GM19193 (cell line): ENCODE results near the gene NCAPG2.

Source experiments
- POLR2A ChIP-seq: IDR thresholded peaks from 4 replicates; pipeline ENCODE4 v1.6.1; 2011; ENCODE audit not compliant: insufficient read depth, insufficient read length; ENCODE audit errors: extremely low read depth

Gene NCAPG2

DNA sequence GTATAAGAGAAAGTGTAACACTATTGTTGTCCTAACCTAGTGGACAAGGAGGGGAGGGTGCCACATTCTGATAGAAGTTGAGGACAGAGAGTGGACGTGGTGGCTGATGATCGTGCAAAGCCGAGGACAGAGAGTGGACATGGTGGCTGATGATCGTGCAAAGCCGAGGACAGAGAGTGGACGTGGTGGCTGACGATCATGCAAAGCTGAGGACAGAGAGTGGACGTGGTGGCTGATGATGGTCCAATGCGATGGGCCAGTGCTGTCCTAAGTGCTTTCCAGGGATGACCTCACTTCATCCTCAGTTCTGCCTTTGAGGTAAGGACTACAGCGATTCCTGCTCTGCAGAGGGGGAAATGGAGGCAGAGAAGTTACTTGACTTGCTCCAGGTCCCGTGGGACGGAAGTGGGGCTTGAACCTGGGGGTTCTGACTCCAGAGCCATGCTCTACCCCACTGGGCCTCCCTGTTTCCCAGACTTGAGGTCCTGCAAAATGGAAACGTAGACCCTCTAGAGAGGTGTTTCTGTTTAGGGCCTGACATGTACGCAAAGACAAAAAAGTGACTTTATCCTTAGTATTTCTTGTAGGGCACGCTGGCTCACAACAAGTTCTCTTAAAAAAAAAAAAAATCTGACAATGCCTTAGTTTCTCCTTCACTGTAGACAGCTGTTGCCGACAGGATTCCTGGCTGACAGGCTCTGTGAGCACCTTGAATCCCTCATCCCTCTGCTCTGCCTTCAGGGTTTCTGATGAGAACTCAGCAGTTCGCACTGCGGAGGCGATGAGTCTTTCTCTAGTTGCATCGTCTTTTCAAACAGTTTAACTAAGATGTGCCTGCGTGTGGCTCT lies 20.3 kb upstream of the NCAPG2 start:
- no peak for TF ChIP-seq POLR2A

DNA sequence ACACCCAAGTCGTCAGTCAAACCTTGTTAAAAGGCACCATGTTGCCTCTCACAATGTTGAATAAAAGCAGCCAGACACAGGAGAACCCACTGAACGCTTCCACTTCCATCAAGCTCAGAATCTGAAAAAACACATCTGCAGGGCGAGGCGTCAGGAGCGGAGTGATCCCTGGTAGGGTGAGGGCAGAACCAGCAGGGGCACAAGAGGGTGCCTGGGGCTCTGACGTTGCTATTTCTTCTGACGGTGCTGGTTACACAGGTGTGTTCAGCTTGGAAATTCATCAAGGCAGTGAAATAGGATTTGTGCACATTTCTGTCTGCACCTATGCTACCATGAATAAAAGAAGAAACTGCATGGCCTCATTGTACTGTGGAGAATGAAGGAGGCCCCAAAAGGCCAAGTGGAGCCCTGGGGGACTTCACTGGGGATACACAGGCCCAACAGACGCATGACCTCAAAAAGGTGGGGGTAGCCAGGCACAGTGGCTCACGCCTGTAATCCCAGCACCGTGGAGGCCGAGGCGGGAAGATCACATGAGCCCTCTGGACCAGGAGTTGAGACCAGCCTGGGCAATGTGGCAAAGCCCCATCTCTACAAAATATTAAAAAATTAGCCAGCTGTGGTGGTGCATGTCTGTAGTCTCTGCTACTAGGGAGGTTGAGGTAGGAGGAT lies 19.2 kb upstream of the NCAPG2 start:
- TF ChIP-seq POLR2A = no peak

DNA sequence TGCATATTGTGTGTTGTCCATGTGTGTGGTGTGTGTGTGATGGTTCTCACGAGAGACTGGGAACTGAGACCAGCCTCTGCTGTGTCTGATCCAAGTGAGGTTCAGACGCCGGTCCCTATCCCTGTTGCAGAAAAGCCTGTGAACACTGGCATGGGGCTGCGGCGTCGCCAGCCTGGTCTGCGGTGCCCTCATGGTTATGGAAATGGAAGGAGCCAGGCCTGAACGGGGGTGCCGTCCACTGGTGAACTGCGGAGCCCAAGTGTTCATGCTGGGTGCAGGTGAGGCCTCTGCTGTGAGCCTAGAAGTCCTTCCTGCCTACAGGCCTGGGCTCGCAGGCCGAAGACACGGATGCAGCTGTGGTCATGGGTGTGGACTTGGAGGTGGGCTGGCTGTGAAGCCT lies 18.7 kb upstream of the NCAPG2 start:
- TF ChIP-seq POLR2A = no peak

DNA sequence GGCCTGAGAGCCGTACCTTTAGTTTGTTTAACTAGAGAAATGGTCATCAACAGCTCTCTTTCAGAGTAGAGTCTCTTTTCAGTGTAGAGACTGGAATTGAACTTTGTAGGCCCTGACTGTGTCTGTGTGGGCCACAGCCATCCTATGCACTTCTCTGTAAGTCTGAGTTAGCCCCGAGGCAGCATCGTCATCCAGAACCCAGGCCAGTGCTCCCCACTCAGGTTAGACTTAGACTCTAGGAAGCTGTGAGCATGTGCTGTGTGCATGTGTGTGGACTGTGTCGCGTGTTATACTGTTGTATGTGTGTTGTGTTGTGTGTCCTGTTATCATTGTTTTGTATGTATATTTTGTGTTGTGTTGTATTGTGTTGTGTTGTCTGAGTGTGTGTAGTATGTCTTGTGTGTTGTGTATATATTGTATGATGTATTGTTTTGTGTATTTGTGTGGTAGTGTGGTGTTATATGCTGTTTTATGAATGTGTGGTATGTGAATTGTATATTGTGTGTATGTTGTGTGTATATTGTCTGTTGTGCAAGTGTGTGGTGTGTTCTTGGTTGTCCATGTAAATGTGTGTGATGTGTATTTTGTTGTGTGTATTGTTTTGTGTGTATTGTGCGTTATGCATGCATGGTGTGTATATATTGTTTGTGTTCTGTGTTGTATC lies 18.1 kb upstream of the NCAPG2 start:
- no peak for TF ChIP-seq POLR2A

DNA sequence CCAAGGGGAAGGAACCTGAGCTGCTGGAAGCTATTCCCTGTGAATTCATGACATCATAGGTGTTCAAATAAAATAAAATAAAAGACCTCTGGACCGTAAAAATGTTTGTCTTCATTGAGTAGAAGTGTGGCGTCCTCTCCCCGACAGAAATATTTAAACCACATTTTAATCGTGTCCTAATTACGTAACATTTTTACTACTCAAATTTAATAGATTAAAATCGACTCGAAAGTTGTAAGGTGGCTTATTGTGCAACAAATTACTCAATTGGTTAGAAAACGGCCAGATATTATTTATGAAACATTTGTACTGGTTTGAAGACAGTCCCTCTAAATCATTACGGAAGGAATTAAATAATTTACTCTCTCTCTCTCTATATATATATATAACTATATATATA lies 15.5 kb upstream of the NCAPG2 start:
- no peak for TF ChIP-seq POLR2A

DNA sequence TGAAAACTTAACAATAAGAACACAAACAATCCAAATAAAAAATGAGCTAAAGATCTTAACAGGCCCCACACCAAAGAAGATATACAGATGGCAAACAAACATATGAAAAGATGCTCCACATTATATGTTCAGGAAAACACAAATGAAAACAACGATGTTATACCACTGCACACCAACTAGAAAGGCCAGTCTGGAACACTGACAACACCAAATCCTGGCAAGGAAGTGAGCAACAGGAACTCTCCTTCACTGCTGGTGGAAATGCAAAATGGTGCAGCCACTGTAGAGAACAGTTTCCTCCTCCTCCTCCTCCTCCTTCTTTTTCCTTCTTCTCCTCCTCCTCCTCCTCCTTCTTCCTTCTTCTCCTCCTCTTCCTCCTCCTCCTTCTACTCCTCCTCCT lies 12.2 kb upstream of the NCAPG2 start:
- no peak for TF ChIP-seq POLR2A

DNA sequence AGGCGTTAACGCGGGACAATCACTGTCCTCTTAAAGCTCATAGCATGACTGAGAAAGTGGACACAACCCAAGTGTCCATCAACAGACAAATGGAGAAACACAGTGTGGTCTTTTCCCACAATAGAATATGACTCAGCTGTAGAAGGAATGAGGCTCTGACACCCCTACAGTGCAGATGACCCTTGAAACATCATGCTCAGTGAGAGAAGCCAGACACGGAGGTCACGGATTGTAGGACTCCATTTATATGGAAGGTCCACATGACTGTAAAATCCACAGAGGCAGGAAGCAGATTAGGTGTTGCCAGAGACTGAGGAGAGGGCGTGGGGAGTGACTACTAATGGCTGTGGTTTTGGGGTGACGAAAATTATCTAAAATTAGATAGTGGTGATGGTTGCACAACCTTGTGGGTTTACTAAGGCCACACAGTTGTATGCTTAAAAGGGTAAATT lies 6.1 kb upstream of the NCAPG2 start:
- TF ChIP-seq POLR2A = no peak

DNA sequence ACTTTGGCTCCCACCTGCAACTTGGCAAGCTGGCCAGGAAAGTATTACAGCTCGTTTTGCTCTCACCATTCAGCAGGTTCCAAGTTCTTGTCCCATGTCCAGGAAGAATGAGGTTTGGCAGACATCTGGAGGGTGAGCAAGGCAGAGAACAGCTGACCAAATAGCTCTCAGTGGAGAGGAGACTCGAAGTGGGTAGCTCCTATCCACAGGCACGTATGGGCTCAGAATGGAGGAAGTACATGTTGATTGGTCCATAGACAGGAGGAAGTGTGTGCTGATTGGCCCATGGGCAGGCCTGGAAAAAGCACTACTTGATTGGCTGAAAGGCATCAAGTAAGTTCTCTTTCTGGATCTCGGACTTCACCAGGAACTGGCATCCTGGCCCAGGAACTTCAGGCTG lies 3.0 kb upstream of the NCAPG2 start:
- TF ChIP-seq POLR2A = no peak

DNA sequence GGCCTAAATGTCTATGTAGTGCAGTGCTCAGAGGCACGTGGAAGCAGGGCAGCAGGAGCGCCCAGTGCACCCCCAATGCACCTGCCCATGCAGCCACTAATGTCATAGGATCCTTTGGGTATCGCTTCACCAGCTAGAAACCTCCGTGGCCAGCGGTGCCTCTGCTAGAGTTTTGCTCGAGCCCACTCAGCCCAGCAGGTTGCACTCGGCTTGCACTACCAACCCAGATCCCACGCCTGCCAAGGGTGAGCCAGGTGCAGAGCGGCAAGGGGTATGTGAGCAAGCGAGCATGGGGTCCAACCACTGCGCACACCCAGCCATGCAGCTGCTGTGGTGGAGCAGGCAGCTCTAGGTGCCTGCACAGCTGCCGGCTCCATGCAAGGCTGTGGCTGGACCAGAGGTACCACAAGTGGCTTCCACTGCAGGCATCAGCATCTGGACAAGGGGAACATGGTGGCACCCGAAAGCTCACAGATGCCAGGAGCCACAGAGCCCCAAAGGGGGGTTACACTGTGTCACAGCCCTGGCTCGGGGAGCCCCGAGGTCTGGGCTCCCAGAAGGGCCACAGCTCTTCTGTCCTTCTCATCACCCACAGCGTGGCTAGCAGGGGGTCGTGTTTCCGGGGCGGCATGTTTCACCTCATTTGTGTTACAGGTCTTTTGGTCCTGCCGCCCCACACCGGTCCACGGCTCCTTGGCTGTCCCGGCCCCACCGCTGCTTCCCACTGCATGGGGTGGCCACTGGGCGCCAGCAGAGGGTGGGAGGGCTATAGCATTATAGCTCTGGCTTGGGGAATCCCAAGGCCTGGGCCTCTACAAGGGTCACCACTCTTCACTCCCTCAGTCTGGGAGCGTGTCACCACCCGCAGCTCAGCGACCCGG lies 2.3 kb upstream of the NCAPG2 start:
- TF ChIP-seq POLR2A = no peak

DNA sequence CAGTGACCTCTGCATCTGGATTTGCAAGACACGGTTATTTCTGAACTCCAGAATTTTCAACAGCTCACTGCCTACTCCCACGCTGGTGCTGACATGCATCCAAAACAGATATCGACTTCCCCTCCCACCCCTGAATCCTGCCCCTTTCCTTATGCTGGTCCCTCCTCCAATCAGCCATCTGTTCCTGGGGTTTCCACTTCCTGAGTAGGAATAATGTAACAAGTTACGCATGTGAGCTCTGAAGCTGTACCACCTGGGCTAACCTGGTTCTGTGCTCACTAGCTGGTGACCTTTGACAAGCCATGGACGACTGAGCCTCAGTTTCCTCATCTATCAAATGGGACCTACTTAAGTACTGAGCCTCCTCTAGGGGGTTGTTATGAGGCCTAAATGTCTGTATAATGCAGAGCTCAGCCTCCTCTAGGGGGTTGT lies 1.7 kb upstream of the NCAPG2 start:
- TF ChIP-seq POLR2A = no peak

DNA sequence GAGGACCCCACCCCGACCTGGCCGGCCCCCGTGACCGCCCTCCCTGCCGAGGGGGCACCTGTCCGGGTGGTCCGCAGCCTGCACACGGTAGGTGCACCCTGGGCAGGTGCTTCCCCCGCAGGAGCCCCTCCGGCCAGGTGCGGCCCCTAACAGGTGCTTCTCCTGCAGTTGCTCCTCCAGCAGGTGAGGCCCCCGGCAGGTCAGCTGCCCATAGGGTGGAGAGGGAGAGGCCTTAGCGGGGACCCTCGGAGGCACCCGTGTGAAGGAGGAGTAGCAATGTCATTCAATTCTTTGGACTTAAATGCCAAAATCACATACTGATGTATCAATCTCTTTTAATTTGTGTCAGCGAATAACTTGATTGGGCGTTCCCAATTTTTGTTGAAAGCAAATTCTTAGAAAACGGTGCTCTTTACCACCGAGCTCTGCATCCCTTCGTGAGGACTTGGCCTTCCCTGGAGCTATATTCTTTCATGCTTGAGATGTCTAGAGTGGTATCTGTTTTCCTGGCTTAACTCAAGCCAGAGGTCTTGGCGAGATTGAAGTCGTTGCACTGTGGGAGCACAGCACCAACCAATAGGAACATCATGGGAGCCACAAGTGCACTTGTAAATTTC lies 738 bp upstream of the NCAPG2 start:
- no peak for TF ChIP-seq POLR2A

DNA sequence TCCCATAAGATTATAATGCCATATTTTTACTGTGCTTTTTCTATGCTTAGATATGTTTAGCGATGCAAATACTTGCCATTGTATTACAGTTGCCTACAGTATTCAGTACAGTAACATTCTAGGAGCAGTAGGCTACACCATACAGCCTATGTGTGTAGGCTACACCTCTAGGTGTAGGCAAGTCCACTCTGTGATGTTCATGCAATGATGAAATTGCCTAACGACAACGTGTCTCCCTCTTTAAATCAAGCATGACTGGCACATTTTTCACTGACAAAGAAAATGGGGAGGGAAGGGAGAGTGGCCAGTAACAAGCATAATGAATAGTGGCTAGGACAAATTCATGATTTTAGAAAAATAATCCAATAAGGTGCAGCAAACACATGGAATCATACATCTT lies 1.7 kb downstream of the NCAPG2 start:
- no peak for TF ChIP-seq POLR2A

DNA sequence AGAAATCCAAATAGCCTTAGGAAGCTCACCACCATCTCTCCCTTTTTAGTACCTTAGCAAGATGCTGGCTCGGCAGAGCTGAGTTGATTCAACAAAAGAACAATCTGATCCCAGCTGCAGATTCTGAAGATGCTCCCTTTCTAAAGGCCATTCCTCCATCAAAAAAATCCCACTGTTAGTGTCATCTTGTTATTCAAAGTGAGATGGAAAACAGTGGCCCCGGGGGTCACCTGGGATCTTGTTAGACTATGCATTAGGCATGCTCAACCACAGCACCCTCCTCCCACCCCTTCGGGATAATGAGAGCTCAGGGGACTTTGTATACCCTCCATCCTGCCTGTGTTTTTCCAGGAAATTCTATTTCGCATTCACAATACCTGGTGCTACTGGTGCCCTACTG lies 2.4 kb downstream of the NCAPG2 start:
- TF ChIP-seq POLR2A = no peak

DNA sequence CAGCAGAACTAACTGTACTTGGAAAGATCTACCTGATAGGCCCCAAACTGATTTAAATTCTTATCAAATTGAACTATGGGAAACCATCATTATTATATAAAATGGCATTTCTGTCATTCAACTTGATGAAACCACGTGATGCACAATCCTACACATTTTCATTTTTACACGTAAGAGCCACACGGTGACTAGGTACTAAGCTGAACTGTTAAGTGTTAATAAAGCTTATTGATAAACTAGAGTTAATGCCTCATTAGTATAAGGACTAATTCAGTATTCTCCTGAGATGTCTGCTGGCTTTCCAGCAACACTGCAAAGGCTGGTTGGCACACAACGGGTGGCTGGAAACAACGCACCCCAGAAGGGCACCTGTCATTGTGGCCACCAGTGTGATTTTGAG lies 4.6 kb downstream of the NCAPG2 start:
- no peak for TF ChIP-seq POLR2A

DNA sequence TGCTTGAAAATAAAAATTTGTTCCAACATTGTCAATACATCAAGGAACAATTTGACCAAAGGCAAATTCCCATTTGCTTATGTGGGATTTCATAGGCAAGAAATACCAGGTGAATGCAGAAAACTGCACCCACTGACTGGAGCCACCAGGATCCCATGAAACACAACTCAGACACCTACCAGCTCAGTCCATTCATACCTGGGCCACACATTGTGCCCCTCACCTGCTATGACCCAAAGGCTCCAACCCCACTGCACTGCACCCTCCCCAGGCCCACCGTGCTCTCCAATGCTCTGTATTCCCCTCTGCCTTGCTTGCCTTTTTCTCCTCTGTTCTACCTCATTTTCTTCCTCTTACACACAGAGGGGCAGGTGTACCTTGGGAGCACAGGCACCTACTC lies 5.3 kb downstream of the NCAPG2 start:
- TF ChIP-seq POLR2A = no peak

DNA sequence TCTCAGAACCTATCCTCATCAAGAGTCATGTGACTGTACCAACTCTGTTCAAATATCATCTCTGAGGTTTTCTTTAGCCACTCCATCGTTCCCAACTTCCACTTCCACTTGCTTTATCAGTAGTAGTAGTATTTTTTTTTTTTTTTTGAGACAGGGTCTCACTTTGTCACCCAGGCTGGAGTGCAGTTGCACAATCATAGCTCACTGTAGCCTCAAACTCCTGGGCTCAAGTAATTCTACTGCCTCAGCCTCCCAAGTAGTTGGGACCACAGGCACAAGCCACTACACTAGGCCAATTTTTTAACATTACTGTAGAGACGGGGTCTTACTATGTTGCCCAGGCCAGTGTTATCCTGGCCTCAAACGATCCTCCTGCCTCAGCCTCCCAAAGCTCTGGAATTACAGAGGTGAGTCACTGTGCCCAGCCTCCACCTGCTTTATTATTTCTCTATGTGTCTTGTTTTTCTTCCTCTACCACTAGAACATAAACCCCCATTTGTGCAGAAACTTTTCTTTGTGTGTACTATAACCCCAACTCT lies 5.9 kb downstream of the NCAPG2 start:
- no peak for TF ChIP-seq POLR2A
